Measurements from ENCODE around the gene CHST14. TPM values are rescaled to one million over a fixed set of nuclear protein-coding genes. Genes with fewer than 3 reads are reported as not detected.

CHST14 gene
- polyA plus RNA-seq, 6 donors from 2014 or later, result 1.4 to 3.2 (median 2.2) TPM

- DNase-seq, result no peak
- peaks cover 0 to 6% (median 0%) of the 10 kb centered on the region in 3 donors for H3K27me3 Mint-ChIP-seq
- H3K36me3 Mint-ChIP-seq, result no peaks in the 10 kb centered on the region
- H3K9me3 Mint-ChIP-seq, result no peaks in the 10 kb centered on the region
- peaks cover 14 to 20% (median 15%) of the 10 kb centered on the region in 3 donors for H3K4me1 Mint-ChIP-seq
- H3K27ac Mint-ChIP-seq, result no peak overlapping the region
- no peak for ATAC-seq (ENCODE audit: low read depth in 2 of 2)
- H3K4me3 Mint-ChIP-seq, result no peak overlapping the region
These were observed 45.5 kb downstream of the CHST14 start for GRCh38 chr15:40516322-40516721.

Other genes starting within 250 kb of the CHST14 start
- gene PAK6, start 231.9 kb upstream of the CHST14 start, polyA plus RNA-seq (ENCODE audit: low read depth in 6 of 6), result not detected
- gene ANKRD63, start 187.9 kb upstream of the CHST14 start, polyA plus RNA-seq (ENCODE audit: low read depth in 6 of 6), result under 1 TPM in 1 of 6 donors, not detected in 5; 0.29 TPM
- gene PLCB2, start 163.0 kb upstream of the CHST14 start, polyA plus RNA-seq (ENCODE audit: low read depth in 6 of 6), result 10 to 100 TPM; 11.4 to 22.6 (median 15.9) TPM
- gene INAFM2, start 147.3 kb upstream of the CHST14 start, polyA plus RNA-seq (ENCODE audit: low read depth in 6 of 6), result 1 to 10 TPM in 4 of 6 donors, under 1 TPM in 2; 0.32 to 3.4 (median 1.4) TPM
- gene CCDC9B, start 130.0 kb upstream of the CHST14 start, polyA plus RNA-seq (ENCODE audit: low read depth in 6 of 6), result under 1 TPM in 2 of 6 donors, not detected in 4; 0.25 to 0.40 TPM
- not detected for gene PHGR1, start 120.0 kb upstream of the CHST14 start, polyA plus RNA-seq (ENCODE audit: low read depth in 6 of 6)
- gene DISP2, start 112.8 kb upstream of the CHST14 start, polyA plus RNA-seq (ENCODE audit: low read depth in 6 of 6), result under 1 TPM in 3 of 6 donors, not detected in 3; 0.23 to 0.47 (median 0.25) TPM
- gene KNSTRN, start 88.3 kb upstream of the CHST14 start, polyA plus RNA-seq (ENCODE audit: low read depth in 6 of 6), result 1 to 10 TPM; 2.8 to 6.4 (median 3.6) TPM
- 10 to 100 TPM; 15.6 to 36.3 (median 22.2) TPM for gene IVD, start 65.2 kb upstream of the CHST14 start, polyA plus RNA-seq (ENCODE audit: low read depth in 6 of 6)
- 1 to 10 TPM in 5 of 6 donors, under 1 TPM in 1; 0.37 to 3.0 (median 1.9) TPM for gene BAHD1, start 30.0 kb upstream of the CHST14 start, polyA plus RNA-seq (ENCODE audit: low read depth in 6 of 6)
- 100 to 1,000 TPM; 199 to 261 (median 219) TPM for gene CCDC32, start 94.1 kb downstream of the CHST14 start, polyA plus RNA-seq (ENCODE audit: low read depth in 6 of 6)
- gene RPUSD2, start 98.3 kb downstream of the CHST14 start, polyA plus RNA-seq (ENCODE audit: low read depth in 6 of 6), result 10 to 100 TPM; 18.0 to 29.3 (median 25.6) TPM
- 1 to 10 TPM in 5 of 6 donors, under 1 TPM in 1; 0.96 to 2.1 (median 1.5) TPM for gene KNL1, start 123.3 kb downstream of the CHST14 start, polyA plus RNA-seq (ENCODE audit: low read depth in 6 of 6)
- gene RAD51, start 224.2 kb downstream of the CHST14 start, polyA plus RNA-seq (ENCODE audit: low read depth in 6 of 6), result 1 to 10 TPM in 2 of 6 donors, under 1 TPM in 3, not detected in 1; 0.28 to 1.8 (median 0.85) TPM